GM23338 (cell line): ENCODE data around the gene ZNF22. TPM values are rescaled to one million over a fixed set of nuclear protein-coding genes. Genes with fewer than 3 reads are reported as not detected.

ENCODE experiments used
- ATAC-seq: fragments of 200-7000 bp; cut with Tn5 transposase; 3 replicates; pipeline ENCODE4 v1.9.1; 2020
- DNase-seq: peaks from one replicate; pipeline ENCODE4 v3.0.0-alpha.2; 2015; ENCODE audit warnings: low spot score
- H2AFZ ChIP-seq: fragments of 200-600 bp; sonication (generic); 2 replicates; pipeline ENCODE4 v1.8.0; 2016; ENCODE audit warnings: antibody characterized with exemption, mild to moderate bottlenecking, moderate library complexity
- H3F3A ChIP-seq: fragments of 200-600 bp; sonication (generic); replicated peaks from 2 replicates; pipeline ENCODE4 v1.8.0; 2017; ENCODE audit warnings: antibody characterized with exemption, mixed run types, low read depth
- H3K27ac ChIP-seq: fragments of 200-600 bp; sonication (generic); 2 replicates; pipeline ENCODE4 v1.6.1; 2016; ENCODE audit warnings: low read depth
- H3K27me3 ChIP-seq: fragments of 200-600 bp; sonication (generic); 2 replicates; pipeline ENCODE4 v1.8.0; 2016; ENCODE audit warnings: mild to moderate bottlenecking, mixed run types, moderate library complexity; ENCODE audit not compliant: insufficient read depth
- H3K36me3 ChIP-seq: fragments of 200-600 bp; sonication (generic); 2 replicates; pipeline ENCODE4 v1.8.0; 2016; ENCODE audit warnings: mild to moderate bottlenecking; ENCODE audit not compliant: insufficient read depth
- H3K4me1 ChIP-seq: fragments of 200-600 bp; sonication (generic); 2 replicates; pipeline ENCODE4 v1.8.0; 2016; ENCODE audit warnings: mild to moderate bottlenecking, moderate library complexity; ENCODE audit not compliant: insufficient read depth
- H3K4me2 ChIP-seq: fragments of 200-600 bp; sonication (generic); 2 replicates; pipeline ENCODE4 v1.7.1; 2017; ENCODE audit warnings: mixed run types
- H3K4me3 ChIP-seq: fragments of 200-600 bp; sonication (generic); 2 replicates; pipeline ENCODE4 v1.6.1; 2016; ENCODE audit warnings: mixed run types
- H3K79me2 ChIP-seq: fragments of 200-600 bp; sonication (generic); replicated peaks from 2 replicates; pipeline ENCODE4 v1.8.0; 2017; ENCODE audit warnings: mild to moderate bottlenecking; ENCODE audit not compliant: insufficient read depth
- H3K9me2 ChIP-seq: fragments of 200-600 bp; sonication (generic); 2 replicates; pipeline ENCODE4 v1.8.0; 2017; ENCODE audit not compliant: insufficient read depth
- H4K20me1 ChIP-seq: fragments of 200-600 bp; sonication (generic); replicated peaks from 2 replicates; pipeline ENCODE4 v1.8.0; 2017; ENCODE audit warnings: mild to moderate bottlenecking; ENCODE audit not compliant: insufficient read depth
- H3K27ac Mint-ChIP-seq: 2 replicates; pipeline ENCODE4 v1.8.0; 2020; ENCODE audit warnings: inconsistent platforms, mild to moderate bottlenecking, moderate library complexity, mixed read lengths
- H3K27me3 Mint-ChIP-seq: 3 replicates; pipeline ENCODE4 v1.8.0; 2022; ENCODE audit warnings: low read depth, mild to moderate bottlenecking, moderate library complexity, mixed read lengths, inconsistent platforms; ENCODE audit not compliant: insufficient read depth, poor library complexity
- H3K36me3 Mint-ChIP-seq: 3 replicates; pipeline ENCODE4 v1.8.0; 2021; ENCODE audit warnings: low read depth, mild to moderate bottlenecking, inconsistent platforms, moderate library complexity, mixed read lengths
- H3K4me1 Mint-ChIP-seq: 3 replicates; pipeline ENCODE4 v1.8.0; 2020; ENCODE audit warnings: mild to moderate bottlenecking, inconsistent platforms, mixed read lengths
- H3K4me3 Mint-ChIP-seq: 3 replicates; pipeline ENCODE4 v1.8.0; 2021; ENCODE audit warnings: moderate library complexity, mild to moderate bottlenecking, inconsistent platforms, mixed read lengths
- H3K9me3 Mint-ChIP-seq: 3 replicates; pipeline ENCODE4 v1.8.0; 2020; ENCODE audit warnings: moderate library complexity, mild to moderate bottlenecking, inconsistent platforms, mixed read lengths
- CREB1 ChIP-seq: fragments of 250-450 bp; sonication (Bioruptor Pico); IDR thresholded peaks from 2 replicates; pipeline ENCODE4 v1.5.0; 2020; ENCODE audit warnings: low read depth, mild to moderate bottlenecking, moderate library complexity
- ETS1 ChIP-seq: IDR thresholded peaks from 2 replicates; pipeline ENCODE4 v1.6.1; 2016; ENCODE audit warnings: antibody characterized with exemption
- EZH2 ChIP-seq: fragments of 200-600 bp; sonication (generic); IDR thresholded peaks from one replicate; pipeline ENCODE4 v1.8.0; 2017; ENCODE audit warnings: antibody characterized with exemption, mild to moderate bottlenecking, low read depth; ENCODE audit not compliant: unreplicated experiment
- EZH2phosphoT487 ChIP-seq: fragments of 200-600 bp; sonication (generic); IDR thresholded peaks from one replicate; pipeline ENCODE4 v1.8.1; 2018; ENCODE audit warnings: antibody characterized with exemption; ENCODE audit not compliant: unreplicated experiment
- JUNB ChIP-seq: IDR thresholded peaks from one replicate; pipeline ENCODE4 v1.6.1; 2016; ENCODE audit warnings: antibody characterized with exemption; ENCODE audit not compliant: unreplicated experiment
- NANOG ChIP-seq: IDR thresholded peaks from 2 replicates; pipeline ENCODE4 v1.6.1; 2016; ENCODE audit warnings: antibody characterized with exemption, borderline replicate concordance
- POLR2AphosphoS5 ChIP-seq: IDR thresholded peaks from 2 replicates; pipeline ENCODE4 v1.6.1; 2016; ENCODE audit warnings: antibody characterized with exemption, low read depth
- STAT1 ChIP-seq: IDR thresholded peaks from one replicate; pipeline ENCODE4 v1.6.1; 2016; ENCODE audit warnings: antibody characterized with exemption; ENCODE audit not compliant: unreplicated experiment
- ZNF114 ChIP-seq: fragments of 250-450 bp; sonication (Bioruptor Pico); IDR thresholded peaks from 2 replicates; pipeline ENCODE4 v1.5.0; 2020; ENCODE audit warnings: mild to moderate bottlenecking, moderate library complexity
- ZNF331 ChIP-seq: fragments of 250-450 bp; sonication (Bioruptor Pico); IDR thresholded peaks from 2 replicates; pipeline ENCODE4 v1.5.0; 2020; ENCODE audit warnings: low read depth, mild to moderate bottlenecking, moderate library complexity
- polyA plus RNA-seq: library from polyadenylated mRNA; unstranded; fragments of >200 nt; fragmentation: Nextera tagmentation; extraction: Ambion mirVana; gene quantifications from 2 replicates; pipeline ENCODE4 v1.2.1, GENCODE V29; 2016
- total RNA-seq: library from RNA; depleted of rRNA; stranded (reverse); fragments of >200 nt; shearing (Covaris generic); gene quantifications from 2 replicates; pipeline ENCODE4 v1.2.3, GENCODE V29; 2014
- TF ChIP-seq, protein P1 (sequence below), 2 experiments: fragments of 200-600 bp in 1 of 2; sonication (generic) in 1 of 2; conservative IDR thresholded peaks; 2 replicates each; pipeline versions ENCODE4 v1.5.1 to v1.6.1; 2016 to 2017; ENCODE audit warnings: antibody characterized with exemption in 2 of 2, low read depth in 2 of 2, mild to moderate bottlenecking in 2 of 2, moderate library complexity in 1 of 2
- TF ChIP-seq, protein P2 (sequence below): IDR thresholded peaks from one replicate; pipeline ENCODE4 v1.6.1; 2018; ENCODE audit warnings: antibody characterized with exemption; ENCODE audit not compliant: unreplicated experiment
- TF ChIP-seq, protein P3 (sequence below): fragments of 250-450 bp; sonication (Bioruptor Pico); IDR thresholded peaks from 2 replicates; pipeline ENCODE4 v1.5.0; 2020; ENCODE audit warnings: mild to moderate bottlenecking, moderate library complexity

Gene ZNF22
- total and polyA plus RNA-seq, 2 experiments from 2014 or later: 40.5 to 81.8 TPM

DNA sequence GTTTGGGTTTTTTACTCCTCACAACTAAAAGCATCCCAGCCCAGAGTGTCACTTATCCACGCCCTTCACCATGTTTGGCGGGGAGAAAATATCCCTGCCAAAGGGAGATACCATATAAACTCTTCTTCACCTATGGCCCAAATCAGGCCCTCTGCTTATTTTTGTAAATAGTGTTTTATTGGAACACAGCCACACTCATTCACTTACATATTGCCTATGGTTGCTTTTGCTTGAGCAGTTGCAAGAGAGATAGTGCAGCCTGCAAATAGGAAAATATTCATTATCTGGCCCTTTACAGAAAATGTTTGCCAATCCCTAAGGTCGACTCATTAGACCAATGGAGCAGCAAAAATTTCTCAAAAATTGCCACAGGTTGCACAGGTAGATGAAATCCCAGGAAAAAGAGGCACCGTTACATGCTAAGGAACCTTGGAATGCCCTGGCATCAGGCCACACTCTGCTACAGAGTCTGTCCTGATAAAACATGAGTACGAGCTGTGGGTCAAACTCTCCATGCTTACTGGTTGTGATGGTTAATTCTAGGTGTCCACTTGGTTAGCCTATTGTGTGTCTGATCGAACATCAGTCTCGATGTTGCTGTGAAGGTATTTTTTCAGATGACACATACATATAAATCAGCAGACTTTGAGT is 49.0 kb upstream of the ZNF22 start:
- Histone ChIP-seq H3K27me3 (no peaks in the 10 kb centered on the region), H3F3A (no peaks in the 10 kb centered on the region)
- ATAC-seq: no peak

More for the DNA sequence above, 49.0 kb upstream of the ZNF22 start:
- H3K4me2 ChIP-seq: no peak overlapping the region
- H3K9me2 ChIP-seq: no peaks in the 10 kb centered on the region
- TF ChIP-seq JUNB (no peak), POLR2AphosphoS5 (no peak), ZNF114 (CRISPR knock-in tag) (no peak), CREB1 (CRISPR knock-in tag) (no peak), ETS1 (no peak), EZH2 (no peak), NANOG (no peak), ZNF331 (CRISPR knock-in tag) (no peak), EZH2phosphoT487 (no peak), STAT1 (no peak)
- TF ChIP-seq, protein P1, sequence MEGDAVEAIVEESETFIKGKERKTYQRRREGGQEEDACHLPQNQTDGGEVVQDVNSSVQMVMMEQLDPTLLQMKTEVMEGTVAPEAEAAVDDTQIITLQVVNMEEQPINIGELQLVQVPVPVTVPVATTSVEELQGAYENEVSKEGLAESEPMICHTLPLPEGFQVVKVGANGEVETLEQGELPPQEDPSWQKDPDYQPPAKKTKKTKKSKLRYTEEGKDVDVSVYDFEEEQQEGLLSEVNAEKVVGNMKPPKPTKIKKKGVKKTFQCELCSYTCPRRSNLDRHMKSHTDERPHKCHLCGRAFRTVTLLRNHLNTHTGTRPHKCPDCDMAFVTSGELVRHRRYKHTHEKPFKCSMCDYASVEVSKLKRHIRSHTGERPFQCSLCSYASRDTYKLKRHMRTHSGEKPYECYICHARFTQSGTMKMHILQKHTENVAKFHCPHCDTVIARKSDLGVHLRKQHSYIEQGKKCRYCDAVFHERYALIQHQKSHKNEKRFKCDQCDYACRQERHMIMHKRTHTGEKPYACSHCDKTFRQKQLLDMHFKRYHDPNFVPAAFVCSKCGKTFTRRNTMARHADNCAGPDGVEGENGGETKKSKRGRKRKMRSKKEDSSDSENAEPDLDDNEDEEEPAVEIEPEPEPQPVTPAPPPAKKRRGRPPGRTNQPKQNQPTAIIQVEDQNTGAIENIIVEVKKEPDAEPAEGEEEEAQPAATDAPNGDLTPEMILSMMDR (conservative IDR thresholded peaks at IDR 0.05; ENCODE audit: low read depth in 2 of 2): no peak
- TF ChIP-seq, protein P2, sequence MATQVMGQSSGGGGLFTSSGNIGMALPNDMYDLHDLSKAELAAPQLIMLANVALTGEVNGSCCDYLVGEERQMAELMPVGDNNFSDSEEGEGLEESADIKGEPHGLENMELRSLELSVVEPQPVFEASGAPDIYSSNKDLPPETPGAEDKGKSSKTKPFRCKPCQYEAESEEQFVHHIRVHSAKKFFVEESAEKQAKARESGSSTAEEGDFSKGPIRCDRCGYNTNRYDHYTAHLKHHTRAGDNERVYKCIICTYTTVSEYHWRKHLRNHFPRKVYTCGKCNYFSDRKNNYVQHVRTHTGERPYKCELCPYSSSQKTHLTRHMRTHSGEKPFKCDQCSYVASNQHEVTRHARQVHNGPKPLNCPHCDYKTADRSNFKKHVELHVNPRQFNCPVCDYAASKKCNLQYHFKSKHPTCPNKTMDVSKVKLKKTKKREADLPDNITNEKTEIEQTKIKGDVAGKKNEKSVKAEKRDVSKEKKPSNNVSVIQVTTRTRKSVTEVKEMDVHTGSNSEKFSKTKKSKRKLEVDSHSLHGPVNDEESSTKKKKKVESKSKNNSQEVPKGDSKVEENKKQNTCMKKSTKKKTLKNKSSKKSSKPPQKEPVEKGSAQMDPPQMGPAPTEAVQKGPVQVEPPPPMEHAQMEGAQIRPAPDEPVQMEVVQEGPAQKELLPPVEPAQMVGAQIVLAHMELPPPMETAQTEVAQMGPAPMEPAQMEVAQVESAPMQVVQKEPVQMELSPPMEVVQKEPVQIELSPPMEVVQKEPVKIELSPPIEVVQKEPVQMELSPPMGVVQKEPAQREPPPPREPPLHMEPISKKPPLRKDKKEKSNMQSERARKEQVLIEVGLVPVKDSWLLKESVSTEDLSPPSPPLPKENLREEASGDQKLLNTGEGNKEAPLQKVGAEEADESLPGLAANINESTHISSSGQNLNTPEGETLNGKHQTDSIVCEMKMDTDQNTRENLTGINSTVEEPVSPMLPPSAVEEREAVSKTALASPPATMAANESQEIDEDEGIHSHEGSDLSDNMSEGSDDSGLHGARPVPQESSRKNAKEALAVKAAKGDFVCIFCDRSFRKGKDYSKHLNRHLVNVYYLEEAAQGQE: no peak
- TF ChIP-seq, protein P3, sequence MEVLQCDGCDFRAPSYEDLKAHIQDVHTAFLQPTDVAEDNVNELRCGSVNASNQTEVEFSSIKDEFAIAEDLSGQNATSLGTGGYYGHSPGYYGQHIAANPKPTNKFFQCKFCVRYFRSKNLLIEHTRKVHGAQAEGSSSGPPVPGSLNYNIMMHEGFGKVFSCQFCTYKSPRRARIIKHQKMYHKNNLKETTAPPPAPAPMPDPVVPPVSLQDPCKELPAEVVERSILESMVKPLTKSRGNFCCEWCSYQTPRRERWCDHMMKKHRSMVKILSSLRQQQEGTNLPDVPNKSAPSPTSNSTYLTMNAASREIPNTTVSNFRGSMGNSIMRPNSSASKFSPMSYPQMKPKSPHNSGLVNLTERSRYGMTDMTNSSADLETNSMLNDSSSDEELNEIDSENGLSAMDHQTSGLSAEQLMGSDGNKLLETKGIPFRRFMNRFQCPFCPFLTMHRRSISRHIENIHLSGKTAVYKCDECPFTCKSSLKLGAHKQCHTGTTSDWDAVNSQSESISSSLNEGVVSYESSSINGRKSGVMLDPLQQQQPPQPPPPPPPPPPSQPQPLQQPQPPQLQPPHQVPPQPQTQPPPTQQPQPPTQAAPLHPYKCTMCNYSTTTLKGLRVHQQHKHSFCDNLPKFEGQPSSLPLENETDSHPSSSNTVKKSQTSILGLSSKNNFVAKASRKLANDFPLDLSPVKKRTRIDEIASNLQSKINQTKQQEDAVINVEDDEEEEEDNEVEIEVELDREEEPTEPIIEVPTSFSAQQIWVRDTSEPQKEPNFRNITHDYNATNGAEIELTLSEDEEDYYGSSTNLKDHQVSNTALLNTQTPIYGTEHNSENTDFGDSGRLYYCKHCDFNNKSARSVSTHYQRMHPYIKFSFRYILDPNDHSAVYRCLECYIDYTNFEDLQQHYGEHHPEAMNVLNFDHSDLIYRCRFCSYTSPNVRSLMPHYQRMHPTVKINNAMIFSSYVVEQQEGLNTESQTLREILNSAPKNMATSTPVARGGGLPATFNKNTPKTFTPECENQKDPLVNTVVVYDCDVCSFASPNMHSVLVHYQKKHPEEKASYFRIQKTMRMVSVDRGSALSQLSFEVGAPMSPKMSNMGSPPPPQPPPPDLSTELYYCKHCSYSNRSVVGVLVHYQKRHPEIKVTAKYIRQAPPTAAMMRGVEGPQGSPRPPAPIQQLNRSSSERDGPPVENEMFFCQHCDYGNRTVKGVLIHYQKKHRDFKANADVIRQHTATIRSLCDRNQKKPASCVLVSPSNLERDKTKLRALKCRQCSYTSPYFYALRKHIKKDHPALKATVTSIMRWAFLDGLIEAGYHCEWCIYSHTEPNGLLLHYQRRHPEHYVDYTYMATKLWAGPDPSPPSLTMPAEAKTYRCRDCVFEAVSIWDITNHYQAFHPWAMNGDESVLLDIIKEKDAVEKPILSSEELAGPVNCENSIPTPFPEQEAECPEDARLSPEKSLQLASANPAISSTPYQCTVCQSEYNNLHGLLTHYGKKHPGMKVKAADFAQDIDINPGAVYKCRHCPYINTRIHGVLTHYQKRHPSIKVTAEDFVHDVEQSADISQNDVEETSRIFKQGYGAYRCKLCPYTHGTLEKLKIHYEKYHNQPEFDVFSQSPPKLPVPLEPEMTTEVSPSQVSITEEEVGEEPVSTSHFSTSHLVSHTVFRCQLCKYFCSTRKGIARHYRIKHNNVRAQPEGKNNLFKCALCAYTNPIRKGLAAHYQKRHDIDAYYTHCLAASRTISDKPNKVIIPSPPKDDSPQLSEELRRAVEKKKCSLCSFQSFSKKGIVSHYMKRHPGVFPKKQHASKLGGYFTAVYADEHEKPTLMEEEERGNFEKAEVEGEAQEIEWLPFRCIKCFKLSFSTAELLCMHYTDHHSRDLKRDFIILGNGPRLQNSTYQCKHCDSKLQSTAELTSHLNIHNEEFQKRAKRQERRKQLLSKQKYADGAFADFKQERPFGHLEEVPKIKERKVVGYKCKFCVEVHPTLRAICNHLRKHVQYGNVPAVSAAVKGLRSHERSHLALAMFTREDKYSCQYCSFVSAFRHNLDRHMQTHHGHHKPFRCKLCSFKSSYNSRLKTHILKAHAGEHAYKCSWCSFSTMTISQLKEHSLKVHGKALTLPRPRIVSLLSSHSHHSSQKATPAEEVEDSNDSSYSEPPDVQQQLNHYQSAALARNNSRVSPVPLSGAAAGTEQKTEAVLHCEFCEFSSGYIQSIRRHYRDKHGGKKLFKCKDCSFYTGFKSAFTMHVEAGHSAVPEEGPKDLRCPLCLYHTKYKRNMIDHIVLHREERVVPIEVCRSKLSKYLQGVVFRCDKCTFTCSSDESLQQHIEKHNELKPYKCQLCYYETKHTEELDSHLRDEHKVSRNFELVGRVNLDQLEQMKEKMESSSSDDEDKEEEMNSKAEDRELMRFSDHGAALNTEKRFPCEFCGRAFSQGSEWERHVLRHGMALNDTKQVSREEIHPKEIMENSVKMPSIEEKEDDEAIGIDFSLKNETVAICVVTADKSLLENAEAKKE (CRISPR knock-in tag): no peak
- no peak overlapping the region for H2AFZ ChIP-seq
- no peak for DNase-seq
- no peaks in the 10 kb centered on the region for H3K9me3 Mint-ChIP-seq
- peaks cover 7% of the 10 kb centered on the region; the same call in 1 of the 2 replicates for H3K4me1 ChIP-seq
- H3K79me2 ChIP-seq: no peaks in the 10 kb centered on the region
- H3K4me1 Mint-ChIP-seq: peaks cover 22% of the 10 kb centered on the region
- no peak overlapping the region for H3K27ac ChIP-seq
- H3K36me3 Mint-ChIP-seq: peaks cover 7% of the 10 kb centered on the region; the same call in 2 of the 3 replicates
- no peaks in the 10 kb centered on the region for H4K20me1 ChIP-seq
- no peak overlapping the region for H3K4me3 Mint-ChIP-seq
- H3K27me3 Mint-ChIP-seq: peaks cover 13% of the 10 kb centered on the region
- H3K36me3 ChIP-seq: no peaks in the 10 kb centered on the region
- no peak overlapping the region for H3K27ac Mint-ChIP-seq
- no peak overlapping the region for H3K4me3 ChIP-seq
